Neural progenitor cell (in vitro differentiated cells): ENCODE data around the gene CLDN9.

Experiments used
- EZH2 ChIP-seq: fragments of 200-600 bp; sonication (generic); IDR thresholded peaks from 2 replicates; pipeline ENCODE4 v1.6.1; 2017; ENCODE audit warnings: antibody characterized with exemption, mild to moderate bottlenecking, moderate library complexity
- EZH2phosphoT487 ChIP-seq: fragments of 200-600 bp; sonication (generic); IDR thresholded peaks from 2 replicates; pipeline ENCODE4 v1.6.1; 2017; ENCODE audit warnings: antibody characterized with exemption
- TF ChIP-seq, protein P1 (sequence below): fragments of 200-600 bp; sonication (generic); IDR thresholded peaks from 2 replicates; pipeline ENCODE4 v1.5.1; 2017; ENCODE audit warnings: antibody characterized with exemption, mild to moderate bottlenecking

DNA sequence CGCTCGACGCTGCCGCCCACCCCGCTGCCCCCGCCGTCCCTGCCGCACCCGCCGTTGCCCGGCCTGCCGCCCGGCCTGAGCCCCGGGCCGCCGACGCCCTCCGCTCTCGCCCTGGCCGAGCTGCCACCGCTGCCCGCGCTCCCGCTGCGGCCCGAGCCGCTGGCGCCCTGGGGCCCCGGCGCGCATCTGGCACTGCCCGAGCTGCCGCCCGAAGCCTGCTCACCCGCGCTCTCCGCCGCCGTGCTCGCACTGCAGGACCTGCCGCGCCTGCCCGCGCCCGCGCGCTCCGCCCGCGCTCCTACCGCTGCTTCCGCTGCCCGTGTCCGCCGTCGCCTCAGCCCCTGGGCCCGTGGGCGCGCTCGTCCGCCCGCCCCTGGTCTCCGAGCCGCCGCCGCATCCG, 8.4 kb upstream of the CLDN9 start:
- TF ChIP-seq, protein P1, sequence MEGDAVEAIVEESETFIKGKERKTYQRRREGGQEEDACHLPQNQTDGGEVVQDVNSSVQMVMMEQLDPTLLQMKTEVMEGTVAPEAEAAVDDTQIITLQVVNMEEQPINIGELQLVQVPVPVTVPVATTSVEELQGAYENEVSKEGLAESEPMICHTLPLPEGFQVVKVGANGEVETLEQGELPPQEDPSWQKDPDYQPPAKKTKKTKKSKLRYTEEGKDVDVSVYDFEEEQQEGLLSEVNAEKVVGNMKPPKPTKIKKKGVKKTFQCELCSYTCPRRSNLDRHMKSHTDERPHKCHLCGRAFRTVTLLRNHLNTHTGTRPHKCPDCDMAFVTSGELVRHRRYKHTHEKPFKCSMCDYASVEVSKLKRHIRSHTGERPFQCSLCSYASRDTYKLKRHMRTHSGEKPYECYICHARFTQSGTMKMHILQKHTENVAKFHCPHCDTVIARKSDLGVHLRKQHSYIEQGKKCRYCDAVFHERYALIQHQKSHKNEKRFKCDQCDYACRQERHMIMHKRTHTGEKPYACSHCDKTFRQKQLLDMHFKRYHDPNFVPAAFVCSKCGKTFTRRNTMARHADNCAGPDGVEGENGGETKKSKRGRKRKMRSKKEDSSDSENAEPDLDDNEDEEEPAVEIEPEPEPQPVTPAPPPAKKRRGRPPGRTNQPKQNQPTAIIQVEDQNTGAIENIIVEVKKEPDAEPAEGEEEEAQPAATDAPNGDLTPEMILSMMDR: no peak
- TF ChIP-seq EZH2 (no peak), EZH2phosphoT487 (no peak)
